ENCODE results near the gene MPRIP.

DNA sequence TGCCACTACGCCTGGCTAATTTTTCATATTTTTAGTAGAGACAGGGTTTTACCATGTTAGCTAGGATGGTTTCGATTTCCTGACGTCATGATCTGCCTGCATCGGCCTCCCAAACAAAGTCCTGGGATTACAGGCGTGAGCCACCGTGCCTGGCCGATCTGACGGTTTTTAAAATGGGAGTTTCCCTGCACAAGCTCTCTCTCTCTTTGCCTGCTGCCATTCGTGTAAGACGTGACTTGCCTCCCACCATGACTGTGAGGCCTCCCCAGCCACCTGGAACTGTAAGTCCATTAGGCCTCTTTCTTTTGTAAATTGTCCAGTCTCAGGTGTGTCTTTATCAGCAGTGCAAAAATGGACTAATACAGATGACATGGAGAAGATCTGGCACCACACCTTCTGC lies 199.4 kb downstream of the MPRIP start:
- TF ChIP-seq CTCF (IDR thresholded peaks at IDR 0.05), result no peak
- no peak for TF ChIP-seq EZH2 (IDR thresholded peaks at IDR 0.05; ENCODE audit: borderline replicate concordance, insufficient read depth, low read depth, low read length, poor library complexity, severe bottlenecking)
